ENCODE measurements around the gene BPIFA2.

DNA sequence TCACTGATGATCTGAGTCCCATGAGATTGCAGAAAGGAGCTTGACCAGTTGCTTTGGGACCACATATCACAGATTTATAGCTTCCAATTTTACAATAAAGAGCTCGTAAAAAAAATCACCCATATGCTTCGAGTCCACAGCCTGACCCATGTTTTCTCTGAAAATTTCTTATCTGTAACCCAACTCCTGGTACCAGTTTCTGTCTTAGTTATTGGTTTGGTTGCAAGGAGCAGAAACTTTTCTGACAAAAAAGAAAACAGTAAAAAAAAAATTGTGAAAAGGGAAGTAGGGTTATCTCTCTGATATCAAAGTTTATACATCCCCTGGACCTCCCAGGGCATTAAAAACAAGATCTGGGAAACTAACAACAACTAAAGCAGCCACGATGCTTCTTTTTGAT is 30.8 kb upstream of the BPIFA2 start:
- TF ChIP-seq CTCF (IDR thresholded peaks at IDR 0.05), result no peak
- TF ChIP-seq POLR2A (IDR thresholded peaks at IDR 0.05), result no peak
